Measurements from ENCODE around the gene TADA3. TPM values are rescaled to one million over a fixed set of nuclear protein-coding genes. Genes with fewer than 3 reads are reported as not detected.

TADA3 gene, protein sequence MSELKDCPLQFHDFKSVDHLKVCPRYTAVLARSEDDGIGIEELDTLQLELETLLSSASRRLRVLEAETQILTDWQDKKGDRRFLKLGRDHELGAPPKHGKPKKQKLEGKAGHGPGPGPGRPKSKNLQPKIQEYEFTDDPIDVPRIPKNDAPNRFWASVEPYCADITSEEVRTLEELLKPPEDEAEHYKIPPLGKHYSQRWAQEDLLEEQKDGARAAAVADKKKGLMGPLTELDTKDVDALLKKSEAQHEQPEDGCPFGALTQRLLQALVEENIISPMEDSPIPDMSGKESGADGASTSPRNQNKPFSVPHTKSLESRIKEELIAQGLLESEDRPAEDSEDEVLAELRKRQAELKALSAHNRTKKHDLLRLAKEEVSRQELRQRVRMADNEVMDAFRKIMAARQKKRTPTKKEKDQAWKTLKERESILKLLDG
- total RNA-seq = 10 to 100 TPM; 39.3 to 42.0 (median 40.2) TPM

- Mint-ChIP-seq H3K4me3 (peak within 1 kb of the TSS; percentile 97), H3K36me3 (ENCODE audit: insufficient read depth) (peaks cover 37% of the 10 kb centered on the region), H3K4me1 (ENCODE audit: low read depth) (peaks cover 69% of the 10 kb centered on the region), H3K9me3 (no peaks in the 10 kb centered on the region), H3K27me3 (ENCODE audit: low read depth) (no peaks in the 10 kb centered on the region)
- ATAC-seq (peak; percentile 85), DNase-seq (peak; percentile 87)
Observed at GRCh38 chr3:9792405-9793160, at the start of gene TADA3, which contains the start of gene ARPC4. TSS of gene TADA3 (minus strand) at chr3:9792473. CDS start at chr3:9791466, 1,007 bp downstream. TSS of gene ARPC4 (plus strand) at chr3:9793082. CDS start at chr3:9793122, 40 bp downstream.

- Mint-ChIP-seq H3K4me1 (ENCODE audit: low read depth) (peaks cover 29% of the 10 kb centered on the region), H3K4me3 (no peak overlapping the region), H3K9me3 (no peaks in the 10 kb centered on the region), H3K27me3 (ENCODE audit: low read depth) (no peaks in the 10 kb centered on the region), H3K36me3 (ENCODE audit: insufficient read depth) (peaks cover 19% of the 10 kb centered on the region)
- DNase-seq (no peak), ATAC-seq (no peak)
Observed at GRCh38 chr3:9841015-9841414, 48.7 kb upstream of the TADA3 start.

GRCh38 chr3:9838856-9839255 is 46.6 kb upstream of the TADA3 start:
- peaks cover 25% of the 10 kb centered on the region for H3K36me3 Mint-ChIP-seq (ENCODE audit: insufficient read depth)
- no peak for DNase-seq

GRCh38 chr3:9837701-9838582 is 45.7 kb upstream of the TADA3 start:
- H3K4me1 Mint-ChIP-seq (ENCODE audit: low read depth) = peaks cover 11% of the 10 kb centered on the region

More at GRCh38 chr3:9838856-9839255, 46.6 kb upstream of the TADA3 start:
- ATAC-seq = no peak
- H3K9me3 Mint-ChIP-seq = no peaks in the 10 kb centered on the region
- no peaks in the 10 kb centered on the region for H3K27me3 Mint-ChIP-seq (ENCODE audit: low read depth)
- peaks cover 18% of the 10 kb centered on the region for H3K4me1 Mint-ChIP-seq (ENCODE audit: low read depth)
- no peak overlapping the region for H3K4me3 Mint-ChIP-seq

DNA sequence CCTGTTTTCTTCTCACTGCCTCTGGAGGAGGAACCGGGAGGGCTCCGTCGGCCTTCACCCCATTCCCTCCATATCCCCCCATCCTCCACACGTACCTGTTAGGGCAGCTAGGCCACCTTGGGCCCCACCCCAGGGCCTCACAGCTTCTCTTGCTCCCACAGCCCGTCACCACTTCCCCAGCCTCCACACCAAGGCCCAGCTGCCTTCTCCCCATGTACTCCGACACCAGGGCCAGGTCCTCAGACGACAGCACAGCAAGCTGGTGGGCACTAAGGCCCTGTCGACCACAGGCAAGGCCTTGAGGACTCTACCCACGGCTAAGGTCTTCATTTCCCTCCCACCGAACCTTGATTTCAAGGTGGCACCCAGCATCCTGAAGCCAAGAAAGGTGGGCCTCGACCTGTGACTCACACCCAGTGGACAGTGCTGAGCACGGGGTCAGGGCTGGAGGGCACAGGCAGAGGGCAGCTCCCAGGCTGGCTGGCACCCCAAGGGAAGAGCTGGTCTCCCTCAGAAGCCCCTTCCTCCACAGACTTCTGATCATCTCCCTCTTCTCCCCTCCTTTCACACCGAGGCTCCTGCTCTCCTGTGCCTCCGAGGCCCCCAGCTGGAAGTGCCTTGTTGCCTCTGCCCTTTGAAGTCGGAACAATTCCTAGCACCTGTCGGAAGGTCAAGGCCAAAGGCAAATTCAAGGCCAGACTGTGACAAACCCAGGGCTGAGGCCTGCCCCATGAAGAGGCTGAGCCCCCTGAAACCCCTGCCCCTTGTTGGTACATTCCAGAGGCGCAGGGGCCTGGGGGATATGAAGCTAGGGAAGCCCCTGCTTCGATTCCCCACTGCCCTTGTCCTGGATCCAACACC is 42.5 kb upstream of the TADA3 start:
- DNase-seq (no peak), ATAC-seq (no peak)
- no peaks in the 10 kb centered on the region for H3K9me3 Mint-ChIP-seq
- no peak overlapping the region for H3K4me3 Mint-ChIP-seq
- H3K36me3 Mint-ChIP-seq (ENCODE audit: insufficient read depth) = peaks cover 8% of the 10 kb centered on the region
- peaks cover 6% of the 10 kb centered on the region for H3K4me1 Mint-ChIP-seq (ENCODE audit: low read depth)
- no peaks in the 10 kb centered on the region for H3K27me3 Mint-ChIP-seq (ENCODE audit: low read depth)

More at GRCh38 chr3:9837701-9838582, 45.7 kb upstream of the TADA3 start:
- Mint-ChIP-seq H3K9me3 (no peaks in the 10 kb centered on the region), H3K36me3 (ENCODE audit: insufficient read depth) (peaks cover 25% of the 10 kb centered on the region), H3K27me3 (ENCODE audit: low read depth) (no peaks in the 10 kb centered on the region), H3K4me3 (no peak overlapping the region)
- no peak for ATAC-seq
- DNase-seq = no peak

DNA sequence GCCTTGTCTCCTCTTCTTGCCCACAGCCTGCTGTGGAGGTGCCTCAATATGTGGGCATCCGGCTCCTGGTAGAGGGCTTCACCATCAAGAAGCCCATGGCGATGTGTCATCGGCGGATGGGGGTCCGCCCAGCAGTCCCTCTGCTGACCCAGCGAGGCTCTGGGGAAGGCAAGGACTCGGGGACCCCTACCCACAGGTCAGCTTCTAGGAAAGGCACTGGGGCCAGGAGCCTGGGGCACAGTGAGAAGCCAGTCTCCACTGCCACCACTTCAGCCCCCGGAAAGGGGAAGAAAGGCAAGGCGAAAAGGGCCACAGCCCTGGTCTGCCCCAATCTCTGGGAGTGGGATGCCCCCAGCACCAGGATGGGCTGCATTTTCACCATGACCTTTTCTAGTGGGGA is 40.8 kb upstream of the TADA3 start:
- Mint-ChIP-seq H3K27me3 (ENCODE audit: low read depth) (no peaks in the 10 kb centered on the region), H3K36me3 (ENCODE audit: insufficient read depth) (peaks cover 8% of the 10 kb centered on the region), H3K4me3 (no peak overlapping the region), H3K9me3 (no peaks in the 10 kb centered on the region), H3K4me1 (ENCODE audit: low read depth) (peaks cover 6% of the 10 kb centered on the region)
- DNase-seq (no peak), ATAC-seq (no peak)

DNA sequence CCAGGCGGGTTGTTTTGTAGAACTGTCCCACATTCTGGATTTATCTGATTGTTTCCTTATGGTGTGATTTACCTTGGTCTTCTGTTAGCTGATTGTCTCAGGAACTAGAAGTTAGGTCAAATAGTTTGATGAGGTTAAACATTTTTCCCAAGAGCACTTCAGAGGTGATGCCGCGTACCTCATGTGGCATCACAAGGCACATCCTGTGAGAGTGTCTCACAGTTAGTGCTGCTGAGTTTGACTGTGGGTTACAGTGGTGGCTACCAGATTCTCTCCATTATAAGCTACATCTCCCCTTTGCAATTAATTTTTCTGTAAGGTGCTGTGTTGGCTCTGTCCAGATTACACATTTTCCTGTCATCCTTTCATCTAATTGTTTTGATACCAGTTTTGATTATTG is 39.0 kb upstream of the TADA3 start:
- H3K36me3 Mint-ChIP-seq (ENCODE audit: insufficient read depth) = peaks cover 8% of the 10 kb centered on the region
- H3K4me3 Mint-ChIP-seq = no peak overlapping the region
- DNase-seq (no peak), ATAC-seq (no peak)
- no peaks in the 10 kb centered on the region for H3K27me3 Mint-ChIP-seq (ENCODE audit: low read depth)
- H3K9me3 Mint-ChIP-seq = no peaks in the 10 kb centered on the region
- H3K4me1 Mint-ChIP-seq (ENCODE audit: low read depth) = peaks cover 6% of the 10 kb centered on the region

- no peak for DNase-seq
- no peak for ATAC-seq
- Mint-ChIP-seq H3K4me3 (no peak overlapping the region), H3K27me3 (ENCODE audit: low read depth) (no peaks in the 10 kb centered on the region), H3K4me1 (ENCODE audit: low read depth) (peaks cover 6% of the 10 kb centered on the region), H3K9me3 (no peaks in the 10 kb centered on the region), H3K36me3 (ENCODE audit: insufficient read depth) (peaks cover 3% of the 10 kb centered on the region)
Observed at GRCh38 chr3:9828801-9829755, 36.8 kb upstream of the TADA3 start.

DNA sequence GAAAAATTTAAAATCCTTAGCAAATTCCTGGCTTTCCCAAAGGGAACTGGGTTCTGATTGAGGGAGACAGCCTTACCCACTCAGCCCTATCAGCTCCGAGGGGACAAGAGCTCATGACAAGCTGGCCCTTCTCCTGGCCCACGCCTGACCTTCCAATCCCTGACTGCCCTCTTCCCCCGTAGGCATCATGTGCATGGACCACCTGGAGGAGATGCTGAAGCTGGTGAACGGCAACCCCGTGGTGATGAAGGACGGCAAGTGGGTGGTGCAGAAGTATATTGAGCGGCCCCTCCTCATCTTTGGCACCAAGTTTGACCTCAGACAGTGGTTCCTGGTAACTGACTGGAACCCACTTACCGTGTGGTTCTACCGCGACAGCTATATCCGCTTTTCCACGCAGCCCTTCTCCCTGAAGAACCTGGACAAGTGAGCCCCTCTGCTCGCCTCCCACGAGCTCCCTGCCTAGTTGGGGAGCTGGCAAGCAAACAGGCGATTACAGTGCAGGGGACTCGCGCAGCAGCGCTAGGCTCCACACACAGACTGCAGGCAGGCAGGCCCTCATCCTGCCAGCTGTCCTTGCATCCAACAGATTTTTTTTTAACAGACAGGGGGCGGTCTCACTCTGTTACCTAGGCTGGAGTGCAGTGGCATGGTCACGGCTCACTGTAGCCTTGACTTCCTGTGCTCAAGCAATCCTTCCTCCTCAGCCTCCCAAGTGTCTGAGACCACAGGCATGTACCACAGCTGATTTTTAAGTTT is 34.7 kb upstream of the TADA3 start:
- no peaks in the 10 kb centered on the region for H3K9me3 Mint-ChIP-seq
- peaks cover 2% of the 10 kb centered on the region for H3K36me3 Mint-ChIP-seq (ENCODE audit: insufficient read depth)
- ATAC-seq = peak in 1 of 2 donors; percentile 57

GRCh38 chr3:9825451-9826040 is 33.3 kb upstream of the TADA3 start:
- ATAC-seq = no peak
- Mint-ChIP-seq H3K4me3 (no peak overlapping the region), H3K36me3 (ENCODE audit: insufficient read depth) (no peaks in the 10 kb centered on the region), H3K4me1 (ENCODE audit: low read depth) (no peaks in the 10 kb centered on the region), H3K9me3 (no peaks in the 10 kb centered on the region), H3K27me3 (ENCODE audit: low read depth) (no peaks in the 10 kb centered on the region)
- DNase-seq = no peak

More for the DNA sequence above, 34.7 kb upstream of the TADA3 start:
- Mint-ChIP-seq H3K27me3 (ENCODE audit: low read depth) (no peaks in the 10 kb centered on the region), H3K4me1 (ENCODE audit: low read depth) (peaks cover 6% of the 10 kb centered on the region), H3K4me3 (no peak overlapping the region)
- DNase-seq = no peak

GRCh38 chr3:9820946-9821345 is 28.7 kb upstream of the TADA3 start:
- Mint-ChIP-seq H3K36me3 (ENCODE audit: insufficient read depth) (peaks cover 4% of the 10 kb centered on the region), H3K4me1 (ENCODE audit: low read depth) (peaks cover 2% of the 10 kb centered on the region), H3K4me3 (no peak overlapping the region), H3K27me3 (ENCODE audit: low read depth) (no peaks in the 10 kb centered on the region), H3K9me3 (no peaks in the 10 kb centered on the region)
- DNase-seq = no peak
- peak in 1 of 2 donors; percentile 66 for ATAC-seq
